ENCODE measurements around the gene NPAS3.

DNA sequence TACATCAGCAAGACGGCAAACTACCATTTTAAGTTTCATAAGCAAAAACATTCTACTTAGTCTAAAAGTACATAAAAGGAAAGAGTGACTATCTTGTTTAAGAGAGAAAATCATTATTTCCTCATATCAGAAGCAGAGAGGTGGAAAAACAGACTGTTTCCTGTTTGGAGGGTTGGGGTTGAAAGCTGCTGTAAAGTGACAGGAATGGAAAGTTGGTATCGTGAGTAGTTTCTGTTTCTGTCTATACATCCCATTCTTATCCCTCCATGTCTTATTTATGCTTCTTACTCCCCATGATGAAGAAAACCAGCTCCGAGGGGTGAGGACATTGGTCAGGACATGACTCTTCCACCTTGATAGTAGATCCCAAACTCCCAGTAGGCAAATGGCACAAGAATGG lies 795.7 kb downstream of the NPAS3 start:
- TF ChIP-seq, protein P1, sequence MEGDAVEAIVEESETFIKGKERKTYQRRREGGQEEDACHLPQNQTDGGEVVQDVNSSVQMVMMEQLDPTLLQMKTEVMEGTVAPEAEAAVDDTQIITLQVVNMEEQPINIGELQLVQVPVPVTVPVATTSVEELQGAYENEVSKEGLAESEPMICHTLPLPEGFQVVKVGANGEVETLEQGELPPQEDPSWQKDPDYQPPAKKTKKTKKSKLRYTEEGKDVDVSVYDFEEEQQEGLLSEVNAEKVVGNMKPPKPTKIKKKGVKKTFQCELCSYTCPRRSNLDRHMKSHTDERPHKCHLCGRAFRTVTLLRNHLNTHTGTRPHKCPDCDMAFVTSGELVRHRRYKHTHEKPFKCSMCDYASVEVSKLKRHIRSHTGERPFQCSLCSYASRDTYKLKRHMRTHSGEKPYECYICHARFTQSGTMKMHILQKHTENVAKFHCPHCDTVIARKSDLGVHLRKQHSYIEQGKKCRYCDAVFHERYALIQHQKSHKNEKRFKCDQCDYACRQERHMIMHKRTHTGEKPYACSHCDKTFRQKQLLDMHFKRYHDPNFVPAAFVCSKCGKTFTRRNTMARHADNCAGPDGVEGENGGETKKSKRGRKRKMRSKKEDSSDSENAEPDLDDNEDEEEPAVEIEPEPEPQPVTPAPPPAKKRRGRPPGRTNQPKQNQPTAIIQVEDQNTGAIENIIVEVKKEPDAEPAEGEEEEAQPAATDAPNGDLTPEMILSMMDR (conservative IDR thresholded peaks at IDR 0.05) = no peak
- TF ChIP-seq EZH2 (IDR thresholded peaks at IDR 0.05; ENCODE audit: low read depth) = no peak
